ENCODE measurements around the gene ARFGAP1. TPM values are rescaled to one million over a fixed set of nuclear protein-coding genes. Genes with fewer than 3 reads are reported as not detected.

ARFGAP1 gene
- total and polyA plus RNA-seq, 2 donors (not counting 3 experiments of a cell fraction or from before 2014, with no cell fraction given) = 93.7 to 126 TPM

DNA sequence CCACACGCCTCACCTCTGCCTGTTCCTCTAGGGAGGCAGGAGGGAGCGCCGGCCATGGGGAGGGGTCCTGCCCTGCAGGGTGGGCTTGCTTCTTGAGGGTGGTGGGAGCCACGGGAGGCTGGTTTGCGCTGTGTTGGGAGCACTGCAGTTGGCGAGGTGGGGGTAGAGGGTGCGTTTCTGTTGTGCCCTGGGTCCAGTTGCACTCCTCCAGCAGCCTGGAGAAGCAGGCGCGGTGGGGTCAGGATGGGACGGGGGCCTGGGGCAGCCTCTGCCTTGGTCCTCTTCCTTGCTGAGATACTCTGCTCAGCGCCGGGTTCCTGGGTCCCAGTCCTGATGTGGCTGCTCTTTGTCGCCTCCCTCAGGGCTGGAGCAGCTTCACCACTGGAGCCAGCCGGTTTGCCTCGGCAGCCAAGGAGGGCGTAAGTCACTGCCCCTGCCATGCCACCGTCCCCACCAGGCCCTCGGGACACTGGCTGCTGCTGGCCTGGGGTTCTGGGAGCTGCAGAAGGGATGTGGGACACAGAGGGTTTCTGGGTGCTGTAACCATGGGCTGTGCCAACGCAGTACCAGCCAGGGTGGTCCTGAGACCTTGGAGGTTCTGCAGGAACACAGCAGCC is 8.4 kb downstream of the ARFGAP1 start:
- H3K36me3 ChIP-seq (ENCODE audit: control insufficient read depth in 2 of 2, extremely low read depth in 1 of 2, insufficient read depth in 2 of 2, low read length in 2 of 2) = peaks cover 7 to 64% of the 10 kb centered on the region in 2 experiments

More for the DNA sequence above, 8.4 kb downstream of the ARFGAP1 start:
- H3K4me3 ChIP-seq (replicated peaks in 1 of 3; ENCODE audit: insufficient read depth in 1 of 3, low read depth in 1 of 3, low read length in 3 of 3) = no peak overlapping the region
- POLR2A ChIA-PET = no interaction called here
- no peak overlapping the region for H3K27ac ChIP-seq (ENCODE audit: insufficient read depth, low read depth, low read length)
- no peak overlapping the region for H2AFZ ChIP-seq (ENCODE audit: low read depth, low read length)
- intact Hi-C loops (cut with micrococcal nuclease) = no loop called here
- H3K4me2 ChIP-seq (ENCODE audit: insufficient read depth, low read length) = no peak overlapping the region
- TF ChIP-seq, protein P1, sequence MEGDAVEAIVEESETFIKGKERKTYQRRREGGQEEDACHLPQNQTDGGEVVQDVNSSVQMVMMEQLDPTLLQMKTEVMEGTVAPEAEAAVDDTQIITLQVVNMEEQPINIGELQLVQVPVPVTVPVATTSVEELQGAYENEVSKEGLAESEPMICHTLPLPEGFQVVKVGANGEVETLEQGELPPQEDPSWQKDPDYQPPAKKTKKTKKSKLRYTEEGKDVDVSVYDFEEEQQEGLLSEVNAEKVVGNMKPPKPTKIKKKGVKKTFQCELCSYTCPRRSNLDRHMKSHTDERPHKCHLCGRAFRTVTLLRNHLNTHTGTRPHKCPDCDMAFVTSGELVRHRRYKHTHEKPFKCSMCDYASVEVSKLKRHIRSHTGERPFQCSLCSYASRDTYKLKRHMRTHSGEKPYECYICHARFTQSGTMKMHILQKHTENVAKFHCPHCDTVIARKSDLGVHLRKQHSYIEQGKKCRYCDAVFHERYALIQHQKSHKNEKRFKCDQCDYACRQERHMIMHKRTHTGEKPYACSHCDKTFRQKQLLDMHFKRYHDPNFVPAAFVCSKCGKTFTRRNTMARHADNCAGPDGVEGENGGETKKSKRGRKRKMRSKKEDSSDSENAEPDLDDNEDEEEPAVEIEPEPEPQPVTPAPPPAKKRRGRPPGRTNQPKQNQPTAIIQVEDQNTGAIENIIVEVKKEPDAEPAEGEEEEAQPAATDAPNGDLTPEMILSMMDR (IDR thresholded peaks at IDR 0.05; ENCODE audit: extremely low read depth in 1 of 2, insufficient read depth in 1 of 2, low read depth in 1 of 2, low read length in 2 of 2) = peak in 1 of 2 donors; percentile 32
- TF ChIP-seq JUN (IDR thresholded peaks at IDR 0.05; ENCODE audit: borderline replicate concordance, insufficient read depth, insufficient read length, low read depth) = no peak
- H3K9ac ChIP-seq (replicated peaks; ENCODE audit: extremely low read depth, insufficient read depth, low read length) = no peak overlapping the region
- no peaks in the 10 kb centered on the region for H3K9me3 ChIP-seq (replicated peaks; ENCODE audit: control insufficient read depth, insufficient read depth, low read length)
- DNase-seq (ENCODE audit: low read depth, low spot score) (no peak), FAIRE-seq (no peak)
- H3K9me1 ChIP-seq (replicated peaks; ENCODE audit: control insufficient read depth, extremely low read depth, insufficient read depth, low read length) = no peaks in the 10 kb centered on the region
- CTCF ChIA-PET = interaction anchor here (1.1 to 3.2 kb wide), 4 partner anchors 10 to 60 kb away, joined by 3 to 22 read pairs (median 9); no protein-coding TSS in a partner anchor
- H3K4me1 ChIP-seq (ENCODE audit: control insufficient read depth, extremely low read depth, insufficient read depth, low read length) = no peaks in the 10 kb centered on the region
- no peaks in the 10 kb centered on the region for H3K27me3 ChIP-seq (ENCODE audit: control insufficient read depth in 2 of 2, insufficient read depth in 2 of 2, low read length in 2 of 2)
- dilution Hi-C loops (cut with MboI; ENCODE audit: extremely low pct_ligation_motif_present, low sequenced_read_pairs) = no loop called here
- no TSS peak for BruUV-seq (replicated peaks)
- peaks cover 14% of the 10 kb centered on the region for H3K79me2 ChIP-seq (ENCODE audit: control insufficient read depth, insufficient read depth, low read length)
- H4K20me1 ChIP-seq (replicated peaks; ENCODE audit: control insufficient read depth, extremely low read depth, insufficient read depth, low read length) = no peaks in the 10 kb centered on the region
